Nephron (organoid): ENCODE data around the gene MRPL27.

ENCODE experiments used
- H3K27ac Mint-ChIP-seq, 3 experiments: 2 replicates each; pipeline ENCODE4 v1.8.0; 2020; ENCODE audit warnings: mixed read lengths in 3 of 3, mild to moderate bottlenecking in 2 of 3, moderate library complexity in 1 of 3
- H3K27me3 Mint-ChIP-seq: 2 replicates; pipeline ENCODE4 v1.8.0; 2021; ENCODE audit warnings: low read depth, mild to moderate bottlenecking, moderate library complexity, mixed read lengths
- H3K36me3 Mint-ChIP-seq: 2 replicates; pipeline ENCODE4 v1.8.0; 2020; ENCODE audit warnings: low read depth, mixed read lengths
- H3K4me1 Mint-ChIP-seq: 2 replicates; pipeline ENCODE4 v1.8.0; 2020; ENCODE audit warnings: mixed read lengths
- H3K4me3 Mint-ChIP-seq, 3 experiments: 2 replicates each; pipeline ENCODE4 v1.8.0; 2020; ENCODE audit warnings: mild to moderate bottlenecking in 3 of 3, mixed read lengths in 3 of 3, moderate library complexity in 2 of 3
- H3K9me3 Mint-ChIP-seq: 2 replicates; pipeline ENCODE4 v1.8.0; 2020; ENCODE audit warnings: mixed read lengths
- CTCF ChIP-seq, 3 experiments: fragments of 200-600 bp; sonication (generic); IDR thresholded peaks; one replicate each; pipeline ENCODE4 v1.5.0; 2021; ENCODE audit warnings: antibody characterized with exemption in 3 of 3; ENCODE audit not compliant: unreplicated experiment in 3 of 3

Gene MRPL27

GRCh38 chr17:50359998-50360461 is 13.0 kb downstream of the MRPL27 start:
- H3K4me1 Mint-ChIP-seq = peaks cover 18% of the 10 kb centered on the region
- no peak overlapping the region for H3K27ac Mint-ChIP-seq
- no peak for TF ChIP-seq CTCF (IDR thresholded peaks at IDR 0.05; ENCODE audit: unreplicated experiment in 3 of 3)
- no peak overlapping the region for H3K4me3 Mint-ChIP-seq
- H3K27me3 Mint-ChIP-seq = no peaks in the 10 kb centered on the region
- H3K36me3 Mint-ChIP-seq = peaks cover 16% of the 10 kb centered on the region
- H3K9me3 Mint-ChIP-seq = no peaks in the 10 kb centered on the region

- Mint-ChIP-seq H3K27me3 (no peaks in the 10 kb centered on the region), H3K36me3 (peaks cover 22% of the 10 kb centered on the region), H3K4me3 (no peak overlapping the region), H3K4me1 (peaks cover 14% of the 10 kb centered on the region), H3K27ac (no peak overlapping the region), H3K9me3 (no peaks in the 10 kb centered on the region)
- TF ChIP-seq CTCF (IDR thresholded peaks at IDR 0.05; ENCODE audit: unreplicated experiment in 3 of 3) = no peak
Observed at GRCh38 chr17:50359005-50359699, 13.8 kb downstream of the MRPL27 start.

- peaks cover 7% of the 10 kb centered on the region for H3K4me1 Mint-ChIP-seq
- H3K27ac Mint-ChIP-seq = no peak overlapping the region
- H3K9me3 Mint-ChIP-seq = no peaks in the 10 kb centered on the region
- H3K36me3 Mint-ChIP-seq = peaks cover 26% of the 10 kb centered on the region
- H3K4me3 Mint-ChIP-seq = no peak overlapping the region
- no peak for TF ChIP-seq CTCF (IDR thresholded peaks at IDR 0.05; ENCODE audit: unreplicated experiment in 3 of 3)
- H3K27me3 Mint-ChIP-seq = no peaks in the 10 kb centered on the region
Observed at GRCh38 chr17:50358177-50358576, 14.8 kb downstream of the MRPL27 start.

GRCh38 chr17:50356892-50357510 is 16.0 kb downstream of the MRPL27 start:
- TF ChIP-seq CTCF (IDR thresholded peaks at IDR 0.05; ENCODE audit: unreplicated experiment in 3 of 3) = no peak
- Mint-ChIP-seq H3K4me1 (peaks cover 2% of the 10 kb centered on the region), H3K27ac (no peak overlapping the region), H3K27me3 (no peaks in the 10 kb centered on the region), H3K4me3 (no peak overlapping the region), H3K36me3 (peaks cover 33% of the 10 kb centered on the region), H3K9me3 (no peaks in the 10 kb centered on the region)

GRCh38 chr17:50356418-50356817 is 16.6 kb downstream of the MRPL27 start:
- Mint-ChIP-seq H3K4me3 (no peak overlapping the region), H3K27me3 (no peaks in the 10 kb centered on the region), H3K4me1 (no peaks in the 10 kb centered on the region)

More at GRCh38 chr17:50356418-50356817, 16.6 kb downstream of the MRPL27 start:
- no peak for TF ChIP-seq CTCF (IDR thresholded peaks at IDR 0.05; ENCODE audit: unreplicated experiment in 3 of 3)
- no peaks in the 10 kb centered on the region for H3K9me3 Mint-ChIP-seq
- H3K36me3 Mint-ChIP-seq = peaks cover 39% of the 10 kb centered on the region
- H3K27ac Mint-ChIP-seq = no peak overlapping the region
